Fibroblast of the aortic adventitia (primary cell): Measurements from ENCODE around the gene HID1. TPM values are rescaled to one million over a fixed set of nuclear protein-coding genes. Genes with fewer than 3 reads are reported as not detected.

Experiments
- DNase-seq: peaks from one replicate; pipeline ENCODE4 v3.0.0-alpha.2; 2010; ENCODE audit warnings: low read depth
- H3K4me3 ChIP-seq: 2 replicates; pipeline ENCODE4 v1.5.1; 2011; ENCODE audit warnings: low read depth, mild to moderate bottlenecking, control low read depth, low read length, moderate library complexity
- CTCF ChIP-seq: IDR thresholded peaks from 2 replicates; pipeline ENCODE4 v1.5.1; 2011; ENCODE audit warnings: mild to moderate bottlenecking, low read length, control low read depth, inconsistent platforms; ENCODE audit not compliant: insufficient read depth
- total RNA-seq: library from RNA; depleted of rRNA; stranded (reverse); fragments of >200 nt; gene quantifications from 2 replicates; pipeline ENCODE4 v1.2.3, GENCODE V29; 2012; ENCODE audit warnings: low replicate concordance

The HID1 gene
- total RNA-seq, 1 donor = 0.90 TPM

- H3K4me3 ChIP-seq = no peak overlapping the region
- no peak for DNase-seq
- TF ChIP-seq CTCF = no peak
Observed at GRCh38 chr17:74903671-74904070, 68.9 kb downstream of the HID1 start.

- H3K4me3 ChIP-seq = no peak overlapping the region
- no peak for TF ChIP-seq CTCF
- no peak for DNase-seq
Observed at GRCh38 chr17:74903034-74903433, 69.5 kb downstream of the HID1 start.

DNA sequence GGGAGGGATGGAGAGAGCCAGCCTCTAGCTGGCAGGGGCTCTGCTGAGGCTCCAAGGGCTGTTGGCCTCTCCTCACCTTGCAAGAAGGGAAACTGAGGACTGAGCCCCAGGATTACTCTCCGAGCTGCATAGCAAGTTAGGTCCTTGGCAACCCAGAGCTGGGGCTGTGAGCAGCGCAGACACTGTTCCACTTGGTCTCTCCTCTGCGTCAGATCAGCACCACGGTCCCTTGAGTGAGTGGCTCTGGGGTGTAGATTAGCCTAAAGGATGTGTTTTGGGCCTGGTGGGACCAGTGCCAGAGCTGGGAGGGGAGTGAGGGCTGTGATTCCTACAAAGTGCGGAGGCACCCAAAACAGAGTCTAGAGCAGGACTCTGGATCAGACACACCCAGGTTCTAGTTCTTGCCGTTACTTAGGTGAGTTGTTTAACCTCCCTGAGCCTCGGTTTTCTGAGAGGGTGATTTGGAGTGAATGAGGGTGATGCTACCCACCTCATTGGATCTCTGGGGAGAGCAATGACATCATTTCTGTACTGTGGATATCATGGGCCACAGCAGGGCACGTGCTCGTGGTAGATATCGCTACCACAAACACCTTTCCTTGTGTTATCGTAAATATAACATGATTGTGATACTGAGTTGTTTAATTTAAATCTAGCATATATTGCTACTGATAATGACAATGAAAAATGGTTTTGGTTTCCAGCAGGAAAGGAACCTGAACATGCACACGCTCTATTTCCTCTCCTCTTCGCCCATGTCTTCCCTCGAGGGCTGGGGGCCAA, 71.0 kb downstream of the HID1 start:
- no peak for DNase-seq

More for the DNA sequence above, 71.0 kb downstream of the HID1 start:
- H3K4me3 ChIP-seq = no peak overlapping the region
- TF ChIP-seq CTCF = no peak

Other genes with a start within 250 kb of the HID1 start
- gene RAB37, start 235.5 kb downstream of the HID1 start, total RNA-seq = 0.09 TPM in 1 of 2 replicates, not detected in the other
- gene NHERF1, start 224.1 kb downstream of the HID1 start, total RNA-seq = 11.0 and 11.7 TPM in 2 replicates
- 20.2 and 26.5 TPM in 2 replicates for gene NAT9, start 196.4 kb downstream of the HID1 start, total RNA-seq
- gene GRIN2C, start 112.9 kb downstream of the HID1 start, total RNA-seq = under 0.01 TPM in 1 of 2 replicates, not detected in the other
- 14.7 and 113 TPM in 2 replicates for gene FDXR, start 99.8 kb downstream of the HID1 start, total RNA-seq
- gene FADS6, start 79.1 kb downstream of the HID1 start, total RNA-seq = not detected in 2 replicates
- 0.49 TPM in 1 of 2 replicates, not detected in the other for gene USH1G, start 49.5 kb downstream of the HID1 start, total RNA-seq
- not detected in 2 replicates for gene OTOP2, start 48.5 kb downstream of the HID1 start, total RNA-seq
- not detected in 2 replicates for gene OTOP3, start 36.9 kb downstream of the HID1 start, total RNA-seq
- gene CDR2L, start 14.9 kb upstream of the HID1 start, total RNA-seq = 11.8 and 15.3 TPM in 2 replicates
- 26.2 and 31.4 TPM in 2 replicates for gene MRPL58, start 39.9 kb upstream of the HID1 start, total RNA-seq
- gene ATP5PD, start 74.2 kb upstream of the HID1 start, total RNA-seq = 513 and 829 TPM in 2 replicates
- 20.2 and 34.2 TPM in 2 replicates for gene KCTD2, start 74.5 kb upstream of the HID1 start, total RNA-seq
- 2.8 and 4.4 TPM in 2 replicates for gene SLC16A5, start 115.2 kb upstream of the HID1 start, total RNA-seq
- 3.4 and 3.9 TPM in 2 replicates for gene ARMC7, start 137.2 kb upstream of the HID1 start, total RNA-seq
- gene NT5C, start 159.0 kb upstream of the HID1 start, total RNA-seq = 39.8 and 45.2 TPM in 2 replicates
- gene JPT1, start 181.8 kb upstream of the HID1 start, total RNA-seq = 71.1 and 79.6 TPM in 2 replicates
- gene SUMO2, start 210.2 kb upstream of the HID1 start, total RNA-seq = 89.9 and 129 TPM in 2 replicates
- gene NUP85, start 232.9 kb upstream of the HID1 start, total RNA-seq = 33.9 and 41.5 TPM in 2 replicates